Parathyroid adenoma (tissue), 2 donors: ENCODE data around the gene SEMA5B.

Experiments used
- H2AFZ ChIP-seq: fragments of 300-600 bp; sonication (generic); one replicate; pipeline ENCODE4 v1.7.0; 2017; ENCODE audit warnings: antibody characterized with exemption, mild to moderate bottlenecking
- H3K27ac ChIP-seq: fragments of 300-600 bp; sonication (generic); one replicate; pipeline ENCODE4 v1.7.0; 2017
- H3K27me3 ChIP-seq: fragments of 300-600 bp; sonication (generic); one replicate; pipeline ENCODE4 v1.7.0; 2017; ENCODE audit warnings: low read length; ENCODE audit not compliant: control insufficient read depth, insufficient read depth
- H3K36me3 ChIP-seq: fragments of 300-600 bp; sonication (generic); one replicate; pipeline ENCODE4 v1.7.0; 2017; ENCODE audit warnings: low read length; ENCODE audit not compliant: control insufficient read depth, insufficient read depth
- H3K4me1 ChIP-seq: fragments of 300-600 bp; sonication (generic); one replicate; pipeline ENCODE4 v1.7.0; 2017; ENCODE audit warnings: control low read depth
- H3K4me2 ChIP-seq: fragments of 300-600 bp; sonication (generic); one replicate; pipeline ENCODE4 v1.7.0; 2017; ENCODE audit warnings: low read length
- H3K4me3 ChIP-seq: fragments of 300-600 bp; sonication (generic); one replicate; pipeline ENCODE4 v1.7.0; 2017; ENCODE audit warnings: low read depth, low read length
- H3K79me2 ChIP-seq: fragments of 300-600 bp; sonication (generic); one replicate; pipeline ENCODE4 v1.7.0; 2017; ENCODE audit warnings: control low read depth
- H3K9ac ChIP-seq: fragments of 300-600 bp; sonication (generic); one replicate; pipeline ENCODE4 v1.7.0; 2017; ENCODE audit warnings: mild to moderate bottlenecking
- H3K9me3 ChIP-seq: fragments of 300-600 bp; sonication (generic); one replicate; pipeline ENCODE4 v1.7.0; 2017; ENCODE audit warnings: low read length; ENCODE audit not compliant: control insufficient read depth
- TF ChIP-seq, protein P1 (sequence below): fragments of 300-600 bp; sonication (generic); IDR thresholded peaks from one replicate; pipeline ENCODE4 v1.7.0; 2017; ENCODE audit warnings: antibody characterized with exemption, mild to moderate bottlenecking
- donor health status: primary hyperparathyroidism.

Gene SEMA5B

DNA sequence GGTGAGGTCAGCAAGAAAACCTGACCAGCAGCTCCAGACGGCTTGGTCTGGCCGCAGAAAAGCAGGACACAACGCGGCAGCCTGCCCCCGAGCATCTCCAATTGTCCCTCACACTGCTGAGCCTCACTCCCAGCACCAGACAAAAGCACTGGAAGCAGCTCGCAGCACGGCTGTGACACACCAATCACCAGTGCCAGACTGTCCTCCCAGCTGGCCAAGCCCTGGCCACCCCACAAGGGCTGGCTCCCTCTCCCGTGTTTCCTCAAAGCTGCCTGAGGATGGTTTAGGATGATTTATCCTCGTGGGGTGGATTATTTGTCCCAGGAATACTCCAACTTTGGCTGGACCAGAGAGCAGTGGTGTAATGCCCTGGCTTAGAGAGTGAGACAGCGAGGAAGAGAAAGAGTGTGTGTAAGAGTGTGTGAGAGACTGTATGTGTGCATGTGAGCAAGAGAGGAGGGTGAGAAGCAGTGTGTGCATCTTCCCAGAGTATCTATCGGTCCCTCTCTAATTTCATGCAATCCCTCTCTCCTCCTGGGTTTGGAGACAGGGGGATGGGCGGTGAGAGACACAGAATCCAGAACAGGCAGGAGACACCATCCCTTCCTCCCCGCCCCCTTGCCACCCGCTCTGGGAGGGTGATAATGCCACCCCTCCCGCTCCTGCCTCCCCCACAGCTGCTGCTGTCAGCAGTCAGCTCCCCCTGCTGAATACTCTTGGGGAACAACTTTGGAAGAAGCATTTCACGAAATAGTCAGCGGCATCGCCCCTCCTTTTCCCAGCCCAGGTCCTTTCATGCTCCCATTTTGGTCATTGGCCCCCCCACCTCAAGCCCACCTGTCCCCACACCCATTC, 34.2 kb downstream of the SEMA5B start:
- H3K9me3 ChIP-seq = no peaks in the 10 kb centered on the region
- no peaks in the 10 kb centered on the region for H3K36me3 ChIP-seq
- no peak overlapping the region for H3K4me3 ChIP-seq
- no peak overlapping the region for H3K27ac ChIP-seq
- TF ChIP-seq, protein P1, sequence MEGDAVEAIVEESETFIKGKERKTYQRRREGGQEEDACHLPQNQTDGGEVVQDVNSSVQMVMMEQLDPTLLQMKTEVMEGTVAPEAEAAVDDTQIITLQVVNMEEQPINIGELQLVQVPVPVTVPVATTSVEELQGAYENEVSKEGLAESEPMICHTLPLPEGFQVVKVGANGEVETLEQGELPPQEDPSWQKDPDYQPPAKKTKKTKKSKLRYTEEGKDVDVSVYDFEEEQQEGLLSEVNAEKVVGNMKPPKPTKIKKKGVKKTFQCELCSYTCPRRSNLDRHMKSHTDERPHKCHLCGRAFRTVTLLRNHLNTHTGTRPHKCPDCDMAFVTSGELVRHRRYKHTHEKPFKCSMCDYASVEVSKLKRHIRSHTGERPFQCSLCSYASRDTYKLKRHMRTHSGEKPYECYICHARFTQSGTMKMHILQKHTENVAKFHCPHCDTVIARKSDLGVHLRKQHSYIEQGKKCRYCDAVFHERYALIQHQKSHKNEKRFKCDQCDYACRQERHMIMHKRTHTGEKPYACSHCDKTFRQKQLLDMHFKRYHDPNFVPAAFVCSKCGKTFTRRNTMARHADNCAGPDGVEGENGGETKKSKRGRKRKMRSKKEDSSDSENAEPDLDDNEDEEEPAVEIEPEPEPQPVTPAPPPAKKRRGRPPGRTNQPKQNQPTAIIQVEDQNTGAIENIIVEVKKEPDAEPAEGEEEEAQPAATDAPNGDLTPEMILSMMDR = no peak
- H3K4me2 ChIP-seq = no peak overlapping the region
- H3K27me3 ChIP-seq = no peaks in the 10 kb centered on the region
- H2AFZ ChIP-seq = no peak overlapping the region
- H3K4me1 ChIP-seq = peaks cover 6% of the 10 kb centered on the region
- no peaks in the 10 kb centered on the region for H3K79me2 ChIP-seq
- H3K9ac ChIP-seq = no peak overlapping the region

DNA sequence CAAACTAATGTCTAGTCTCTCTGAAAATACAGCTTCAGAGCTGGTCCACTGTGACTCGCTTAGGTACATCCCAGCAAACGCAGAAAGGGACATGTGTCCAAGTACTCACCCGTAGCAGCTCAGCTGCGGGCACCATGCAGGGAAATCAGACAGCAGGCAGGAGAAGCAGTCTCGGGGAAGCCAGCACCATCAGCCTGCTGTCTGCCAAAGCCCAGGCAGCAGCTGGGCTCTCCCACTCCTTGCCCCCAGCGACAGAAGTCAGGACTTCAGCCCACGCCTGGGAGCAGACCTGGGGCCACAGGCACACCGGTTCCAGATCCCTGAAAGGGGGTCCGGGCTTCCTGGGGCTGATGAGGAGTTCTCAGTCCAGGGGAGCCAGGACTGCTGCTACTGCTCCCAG, 34.9 kb downstream of the SEMA5B start:
- Histone ChIP-seq H2AFZ (no peak overlapping the region), H3K4me1 (peaks cover 6% of the 10 kb centered on the region), H3K4me2 (no peak overlapping the region), H3K36me3 (no peaks in the 10 kb centered on the region), H3K9me3 (no peaks in the 10 kb centered on the region), H3K27me3 (no peaks in the 10 kb centered on the region), H3K79me2 (no peaks in the 10 kb centered on the region), H3K27ac (no peak overlapping the region), H3K4me3 (no peak overlapping the region), H3K9ac (no peak overlapping the region)
- TF ChIP-seq, protein P1 = no peak

DNA sequence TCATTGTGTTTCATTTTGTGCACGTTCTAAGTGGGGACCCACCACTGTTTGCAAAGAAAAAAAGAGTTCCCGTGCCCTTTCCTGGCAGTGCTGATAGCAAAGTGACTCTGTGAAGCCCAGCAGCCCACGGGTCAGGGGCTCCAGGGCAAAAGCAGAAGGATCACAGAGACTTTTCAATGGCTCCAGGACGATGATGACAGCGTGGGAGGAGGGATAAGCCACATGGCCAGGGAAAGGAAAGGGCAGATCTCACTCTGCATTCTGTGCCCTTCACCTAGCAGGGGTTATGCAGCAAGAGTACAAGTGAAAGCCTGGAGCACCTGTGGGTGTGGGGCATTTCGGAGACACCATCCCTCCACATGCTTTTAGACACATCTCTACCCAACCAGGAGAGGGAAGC, 35.4 kb downstream of the SEMA5B start:
- Histone ChIP-seq H3K4me3 (no peak overlapping the region), H3K36me3 (no peaks in the 10 kb centered on the region)

DNA sequence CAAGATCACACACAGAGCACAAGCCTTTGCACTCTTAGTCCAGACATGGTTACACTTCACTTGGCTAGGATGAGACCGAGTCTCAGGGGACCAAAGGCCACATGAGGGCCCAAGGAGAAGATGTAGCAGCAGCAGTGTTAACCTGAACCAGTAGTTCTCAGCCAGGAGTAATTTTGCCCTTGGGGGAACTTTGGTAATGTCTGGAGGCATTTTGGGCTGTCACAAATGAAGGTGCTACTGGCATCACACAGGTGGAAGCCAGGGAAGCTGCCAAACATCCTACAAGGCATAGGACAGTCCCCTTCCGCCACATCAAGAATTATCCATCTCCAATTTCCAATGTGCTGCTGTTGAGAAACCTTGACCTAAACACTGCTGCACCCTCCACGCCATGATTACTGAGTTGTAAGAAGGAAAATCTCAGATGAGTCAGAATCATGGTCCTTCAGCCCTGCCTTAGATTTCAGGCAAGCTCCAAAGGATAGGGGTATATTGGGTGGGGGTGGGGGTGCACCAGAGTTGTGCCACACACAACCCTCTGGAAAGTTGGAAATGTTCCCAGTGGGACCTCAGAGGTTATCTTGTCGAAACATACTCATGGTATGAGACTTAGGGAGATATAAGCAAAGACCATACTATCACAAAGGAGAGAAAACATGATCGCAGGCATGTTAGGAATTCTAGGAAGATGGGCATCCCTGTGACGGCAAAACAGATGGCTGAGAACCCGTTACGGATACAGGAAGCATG, 36.2 kb downstream of the SEMA5B start:
- Histone ChIP-seq H3K4me1 (peaks cover 6% of the 10 kb centered on the region), H2AFZ (no peak overlapping the region), H3K9me3 (no peaks in the 10 kb centered on the region), H3K4me2 (no peak overlapping the region), H3K27me3 (no peaks in the 10 kb centered on the region), H3K36me3 (no peaks in the 10 kb centered on the region), H3K79me2 (no peaks in the 10 kb centered on the region), H3K27ac (no peak overlapping the region), H3K4me3 (no peak overlapping the region), H3K9ac (no peak overlapping the region)
- TF ChIP-seq, protein P1 = no peak

More for the DNA sequence above, 35.4 kb downstream of the SEMA5B start:
- no peaks in the 10 kb centered on the region for H3K27me3 ChIP-seq
- no peak overlapping the region for H2AFZ ChIP-seq
- H3K4me2 ChIP-seq = no peak overlapping the region
- peaks cover 6% of the 10 kb centered on the region for H3K4me1 ChIP-seq
- TF ChIP-seq, protein P1 = no peak
- no peak overlapping the region for H3K9ac ChIP-seq
- H3K79me2 ChIP-seq = no peaks in the 10 kb centered on the region
- no peak overlapping the region for H3K27ac ChIP-seq
- no peaks in the 10 kb centered on the region for H3K9me3 ChIP-seq
